GM18868 (cell line): ENCODE results near the gene CFD.
"Not testable (repeated sequence)": the region's sequence is repeated elsewhere in the genome, so short reads cannot be mapped to it uniquely, and the experiment has no call there.

ENCODE experiments used
- ATAC-seq: cut with Tn5 transposase; IDR thresholded peaks from one replicate; pipeline ENCODE4 v1.9.1; 2021; ENCODE audit warnings: mild to moderate bottlenecking, moderate library complexity; ENCODE audit not compliant: unreplicated experiment

Gene CFD

DNA sequence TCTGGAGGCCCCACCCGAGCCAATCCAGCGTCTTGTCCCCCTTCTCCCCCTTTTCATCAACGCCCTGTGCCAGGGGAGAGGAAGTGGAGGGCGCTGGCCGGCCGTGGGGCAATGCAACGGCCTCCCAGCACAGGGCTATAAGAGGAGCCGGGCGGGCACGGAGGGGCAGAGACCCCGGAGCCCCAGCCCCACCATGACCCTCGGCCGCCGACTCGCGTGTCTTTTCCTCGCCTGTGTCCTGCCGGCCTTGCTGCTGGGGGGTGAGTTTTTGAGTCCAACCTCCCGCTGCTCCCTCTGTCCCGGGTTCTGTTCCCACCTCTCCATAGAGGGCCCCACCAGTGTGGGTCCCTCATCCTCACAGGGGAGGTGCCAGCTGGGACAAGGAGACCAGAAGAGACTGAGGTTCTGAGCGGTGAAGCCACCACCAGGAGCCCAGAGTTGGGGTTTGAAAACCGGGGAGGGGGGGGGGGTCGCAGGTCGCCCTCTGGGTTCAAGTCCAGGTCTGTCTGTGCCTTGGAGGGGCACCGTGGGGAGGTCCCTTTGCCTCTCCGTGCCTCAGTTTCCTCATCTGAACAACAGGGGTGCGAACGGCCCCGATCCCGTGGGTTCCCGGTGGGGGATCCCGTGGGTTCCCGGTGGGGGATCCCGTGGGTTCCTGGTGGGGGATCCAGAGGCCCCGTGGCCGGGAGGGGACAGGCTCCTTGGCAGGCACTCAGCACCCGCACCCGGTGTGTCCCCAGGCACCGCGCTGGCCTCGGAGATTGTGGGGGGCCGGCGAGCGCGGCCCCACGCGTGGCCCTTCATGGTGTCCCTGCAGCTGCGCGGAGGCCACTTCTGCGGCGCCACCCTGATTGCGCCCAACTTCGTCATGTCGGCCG is 7.1 kb upstream of the CFD start, which contains the start of gene ELANE:
Gene ELANE, plus strand, starts transcription at position 168 of the 878 bp plus-strand sequence. Its CDS starts 26 bp downstream, at position 194.
- ATAC-seq = no peak

DNA sequence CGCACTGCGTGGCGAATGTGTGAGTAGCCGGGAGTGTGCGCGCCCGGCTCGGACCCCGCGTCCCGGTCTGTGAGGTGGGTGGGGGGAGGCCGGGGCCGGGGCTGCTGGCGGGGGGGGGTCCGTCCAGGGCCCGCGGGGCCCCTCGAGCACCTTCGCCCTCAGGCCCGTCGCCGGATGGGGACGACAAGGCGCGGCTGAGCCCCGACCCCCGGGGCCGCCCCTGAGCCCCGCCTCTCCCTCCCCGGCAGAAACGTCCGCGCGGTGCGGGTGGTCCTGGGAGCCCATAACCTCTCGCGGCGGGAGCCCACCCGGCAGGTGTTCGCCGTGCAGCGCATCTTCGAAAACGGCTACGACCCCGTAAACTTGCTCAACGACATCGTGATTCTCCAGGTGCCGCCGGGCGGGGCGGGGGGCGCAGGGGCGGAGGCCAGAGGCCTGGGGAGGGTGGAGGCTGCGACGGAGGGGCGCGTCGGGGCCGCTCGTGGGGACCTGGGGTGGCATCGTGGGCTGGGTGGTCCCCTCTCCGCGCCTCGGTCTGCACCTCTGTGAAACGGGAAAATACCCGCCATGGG is 6.4 kb upstream of the CFD start:
- no peak for ATAC-seq

DNA sequence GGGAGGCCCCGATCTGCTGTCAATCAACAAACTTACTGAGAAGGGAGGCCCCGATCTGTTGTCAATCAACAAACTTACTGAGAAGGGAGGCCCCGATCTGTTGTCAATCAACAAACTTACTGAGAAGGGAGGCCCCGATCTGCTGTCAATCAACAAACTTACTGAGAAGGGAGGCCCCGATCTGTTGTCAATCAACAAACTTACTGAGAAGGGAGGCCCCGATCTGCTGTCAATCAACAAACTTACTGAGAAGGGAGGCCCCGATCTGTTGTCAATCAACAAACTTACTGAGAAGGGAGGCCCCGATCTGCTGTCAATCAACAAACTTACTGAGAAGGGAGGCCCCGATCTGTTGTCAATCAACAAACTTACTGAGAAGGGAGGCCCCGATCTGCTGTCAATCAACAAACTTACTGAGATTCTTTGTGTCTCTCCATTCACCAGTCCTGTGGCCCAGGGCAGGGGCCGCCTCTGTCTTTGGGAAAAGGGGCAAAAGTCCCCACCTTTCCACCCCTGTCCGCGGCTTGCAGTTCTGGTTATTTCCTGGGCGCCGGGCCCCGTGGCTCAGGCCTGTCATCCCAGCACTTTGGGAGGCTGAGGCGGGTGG is 5.7 kb upstream of the CFD start:
- ATAC-seq = not testable (repeated sequence)

DNA sequence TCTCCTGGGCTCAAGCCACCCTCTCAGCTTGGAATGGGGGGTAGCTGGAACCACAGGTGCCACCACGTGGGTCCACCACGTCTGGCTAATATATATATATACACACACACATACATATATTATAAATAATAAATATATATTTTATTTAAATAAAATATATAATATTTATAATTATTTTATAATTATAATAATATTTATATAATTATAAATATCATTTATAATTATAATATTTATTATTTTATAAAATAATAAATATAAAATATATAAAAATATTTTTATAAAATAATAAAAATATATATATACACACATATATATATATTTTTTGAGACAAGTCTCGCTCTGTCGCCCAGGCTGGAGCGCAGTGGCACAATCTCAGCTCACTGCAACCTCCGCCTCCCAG is 4.9 kb upstream of the CFD start:
- no peak for ATAC-seq

DNA sequence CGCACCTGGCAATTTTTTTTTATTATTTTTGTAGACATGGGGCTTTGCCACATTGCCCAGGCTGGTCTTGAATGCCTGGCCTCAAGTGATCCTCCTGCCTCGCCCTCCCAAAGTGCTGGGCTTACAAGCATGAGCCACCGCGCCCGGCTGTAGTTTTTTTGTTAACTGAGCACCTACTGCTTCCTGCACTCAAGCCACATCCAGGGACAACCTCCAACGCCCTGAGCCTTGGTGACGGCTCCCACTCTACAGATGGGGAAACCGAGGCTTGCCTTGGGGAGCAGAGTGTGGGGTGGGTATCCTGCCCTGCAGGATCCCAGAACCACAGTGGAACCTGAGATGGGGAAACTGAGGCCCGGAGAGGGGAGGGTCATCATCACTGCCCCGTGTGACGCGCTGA is 4.3 kb upstream of the CFD start:
- no peak for ATAC-seq

DNA sequence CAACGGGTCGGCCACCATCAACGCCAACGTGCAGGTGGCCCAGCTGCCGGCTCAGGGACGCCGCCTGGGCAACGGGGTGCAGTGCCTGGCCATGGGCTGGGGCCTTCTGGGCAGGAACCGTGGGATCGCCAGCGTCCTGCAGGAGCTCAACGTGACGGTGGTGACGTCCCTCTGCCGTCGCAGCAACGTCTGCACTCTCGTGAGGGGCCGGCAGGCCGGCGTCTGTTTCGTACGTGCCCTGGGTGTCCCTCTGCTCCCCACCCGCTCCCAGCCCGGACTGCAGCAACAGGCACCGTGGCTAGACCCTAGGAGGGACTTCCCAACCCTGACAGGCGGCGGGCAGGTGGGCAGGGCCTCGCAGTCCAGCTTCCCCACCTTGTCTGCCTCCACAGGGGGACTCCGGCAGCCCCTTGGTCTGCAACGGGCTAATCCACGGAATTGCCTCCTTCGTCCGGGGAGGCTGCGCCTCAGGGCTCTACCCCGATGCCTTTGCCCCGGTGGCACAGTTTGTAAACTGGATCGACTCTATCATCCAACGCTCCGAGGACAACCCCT is 3.8 kb upstream of the CFD start:
- ATAC-seq = no peak

DNA sequence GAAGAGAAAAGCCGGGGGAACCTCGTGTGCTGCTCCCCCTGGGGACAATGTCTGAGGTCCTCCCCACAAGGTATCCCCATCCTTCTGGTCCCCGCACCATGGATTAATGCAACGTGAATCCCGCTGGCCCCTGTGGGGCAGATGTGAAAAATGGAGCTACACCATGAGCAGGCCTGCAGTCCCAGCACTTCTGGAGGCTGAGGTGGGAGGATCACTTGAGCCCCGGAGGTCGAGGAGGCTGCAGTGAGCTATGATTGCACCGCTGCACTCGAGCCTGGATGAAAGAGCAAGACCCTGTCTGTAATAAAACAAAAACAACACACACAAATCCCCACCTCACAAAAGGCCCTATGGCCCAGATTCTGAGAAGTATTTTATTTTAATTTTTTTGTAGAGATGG is 1.2 kb upstream of the CFD start:
- no peak for ATAC-seq

DNA sequence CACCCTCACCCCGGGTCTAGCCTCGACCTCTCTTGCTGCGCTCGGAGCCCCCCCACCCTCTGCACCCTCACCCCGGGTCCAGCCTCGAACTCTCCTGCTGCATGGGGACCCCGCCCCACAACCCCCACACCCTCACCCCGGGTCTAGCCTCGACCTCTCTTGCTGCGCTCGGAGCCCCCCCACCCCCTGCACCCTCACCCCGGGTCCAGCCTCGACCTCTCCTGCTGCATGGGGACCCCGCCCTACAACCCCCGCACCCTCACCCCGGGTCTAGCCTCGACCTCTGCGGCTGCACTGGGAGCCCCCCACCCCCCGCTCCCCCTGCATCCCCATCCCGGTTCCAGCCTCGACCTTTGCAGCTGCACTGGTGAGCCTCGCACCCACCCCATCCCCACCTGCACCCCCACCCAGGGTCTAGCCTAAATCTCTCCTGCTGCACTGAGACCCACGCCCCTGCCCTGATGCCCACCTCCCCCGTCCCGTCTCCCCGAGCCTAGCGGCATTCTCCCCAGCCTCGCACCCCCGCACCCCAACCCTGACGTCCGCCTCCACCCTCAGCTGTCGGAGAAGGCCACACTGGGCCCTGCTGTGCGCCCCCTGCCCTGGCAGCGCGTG is 1.8 kb downstream of the CFD start:
- no peak for ATAC-seq

DNA sequence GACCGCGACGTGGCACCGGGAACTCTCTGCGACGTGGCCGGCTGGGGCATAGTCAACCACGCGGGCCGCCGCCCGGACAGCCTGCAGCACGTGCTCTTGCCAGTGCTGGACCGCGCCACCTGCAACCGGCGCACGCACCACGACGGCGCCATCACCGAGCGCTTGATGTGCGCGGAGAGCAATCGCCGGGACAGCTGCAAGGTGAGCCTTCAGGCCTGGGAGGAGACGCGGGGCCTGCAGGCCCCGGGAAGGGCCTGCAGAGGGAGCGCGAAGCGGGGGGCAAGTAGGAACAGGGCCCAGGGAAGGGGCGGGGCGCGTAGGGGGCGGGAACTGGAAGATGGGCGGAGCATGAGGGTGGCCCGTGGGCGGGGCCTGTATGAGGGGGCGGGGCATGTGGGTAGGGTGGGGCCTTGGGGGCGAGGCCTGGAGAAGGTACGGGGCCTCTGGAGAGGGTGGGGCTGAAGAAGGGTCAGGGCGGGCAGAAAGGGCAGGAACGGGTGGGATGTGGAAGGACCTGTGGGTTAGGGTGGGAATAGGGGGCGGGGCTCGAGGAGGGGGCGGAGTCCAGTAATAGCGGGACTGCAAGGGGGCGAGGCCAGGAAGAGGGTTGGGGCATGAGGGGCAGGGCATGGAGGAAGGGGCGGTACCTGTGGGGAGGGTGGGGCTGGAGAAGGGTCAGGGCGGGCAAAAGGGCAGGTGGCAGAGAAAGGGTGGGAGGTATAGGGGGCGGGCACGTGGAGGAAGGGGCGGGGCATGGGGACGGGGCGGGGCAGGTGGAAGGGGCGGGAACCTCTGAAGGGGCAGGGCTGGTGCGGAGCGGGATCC is 2.5 kb downstream of the CFD start:
- ATAC-seq = no peak

DNA sequence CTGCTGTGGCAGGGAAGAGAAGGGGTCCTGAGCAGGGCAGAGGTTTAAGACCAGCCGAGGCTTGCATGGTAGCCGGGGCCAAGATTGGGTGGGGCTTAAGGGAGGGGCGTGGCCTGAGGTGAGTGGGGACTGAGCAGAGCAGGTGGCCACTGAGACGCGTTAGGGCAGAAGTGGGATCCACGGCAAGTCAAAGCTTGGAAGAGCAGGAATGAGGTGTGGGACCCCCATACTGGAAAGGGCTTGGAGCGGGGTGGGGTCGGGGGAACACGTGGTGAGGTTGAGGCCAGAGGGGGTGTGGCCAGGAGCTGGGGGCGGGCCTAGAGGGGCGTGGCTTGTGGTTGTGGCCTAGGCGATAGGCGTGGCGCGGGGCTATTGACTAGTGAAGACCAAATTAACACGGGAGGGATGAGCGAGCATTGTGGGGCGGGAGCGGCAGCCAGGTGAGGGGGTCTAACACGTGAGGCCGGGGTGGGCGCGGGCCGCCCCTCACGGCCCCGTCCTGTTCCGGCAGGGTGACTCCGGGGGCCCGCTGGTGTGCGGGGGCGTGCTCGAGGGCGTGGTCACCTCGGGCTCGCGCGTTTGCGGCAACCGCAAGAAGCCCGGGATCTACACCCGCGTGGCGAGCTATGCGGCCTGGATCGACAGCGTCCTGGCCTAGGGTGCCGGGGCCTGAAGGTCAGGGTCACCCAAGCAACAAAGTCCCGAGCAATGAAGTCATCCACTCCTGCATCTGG is 3.3 kb downstream of the CFD start:
- ATAC-seq = no peak

DNA sequence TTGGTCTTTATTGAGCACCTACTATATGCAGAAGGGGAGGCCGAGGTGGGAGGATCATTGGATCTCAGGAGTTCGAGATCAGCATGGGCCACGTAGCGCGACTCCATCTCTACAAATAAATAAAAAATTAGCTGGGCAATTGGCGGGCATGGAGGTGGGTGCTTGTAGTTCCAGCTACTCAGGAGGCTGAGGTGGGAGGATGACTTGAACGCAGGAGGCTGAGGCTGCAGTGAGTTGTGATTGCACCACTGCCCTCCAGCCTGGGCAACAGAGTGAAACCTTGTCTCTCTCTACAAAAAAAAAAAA is 3.8 kb downstream of the CFD start:
- ATAC-seq = no peak

DNA sequence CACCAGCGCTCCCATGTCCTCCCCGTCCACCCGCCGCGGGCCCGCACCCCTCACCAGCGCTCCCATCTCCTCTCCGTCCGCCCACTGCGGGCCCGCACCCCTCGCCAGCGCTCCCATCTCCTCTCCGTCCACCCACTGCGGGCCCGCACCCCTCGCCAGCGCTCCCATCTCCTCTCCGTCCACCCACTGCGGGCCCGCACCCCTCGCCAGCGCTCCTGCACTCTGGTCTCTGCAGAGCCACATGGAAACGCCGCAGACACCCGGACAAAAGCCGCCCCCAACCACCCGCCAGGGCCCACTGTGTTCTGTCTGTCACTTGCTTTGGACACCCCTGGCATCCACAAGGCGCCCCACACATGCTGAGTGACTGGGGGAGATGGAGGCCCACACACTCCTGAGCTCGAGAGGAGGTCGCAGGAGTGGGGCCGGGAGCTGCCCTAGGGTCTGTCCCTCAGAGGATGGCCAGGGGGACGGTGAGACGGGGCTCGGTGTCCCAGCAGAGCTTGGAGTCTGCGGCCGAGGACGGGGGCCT is 7.4 kb downstream of the CFD start:
- ATAC-seq = no peak

DNA sequence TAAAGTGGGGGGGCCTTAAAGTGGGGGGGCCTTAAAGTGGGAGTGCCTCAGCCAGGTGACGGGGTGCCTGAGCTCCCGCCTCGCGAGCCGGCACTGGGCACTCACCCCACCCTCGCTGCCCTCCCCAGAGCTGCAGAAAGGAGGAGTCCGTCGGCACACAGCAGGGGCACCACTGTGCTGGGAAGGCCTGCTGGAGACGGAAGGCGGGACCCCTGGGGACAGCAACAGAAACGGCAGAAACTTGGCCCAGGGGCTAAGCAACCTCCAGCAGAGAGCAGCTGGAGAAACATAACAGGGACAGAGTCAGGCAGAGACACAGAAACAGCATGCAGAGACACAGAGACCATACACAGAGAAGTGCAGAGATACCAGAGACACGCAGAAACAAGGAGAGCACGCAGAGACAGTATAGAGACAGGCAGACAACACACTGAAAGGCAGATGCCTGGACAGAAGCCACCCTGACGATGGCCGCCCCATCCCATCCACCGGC is 7.9 kb downstream of the CFD start:
- no peak for ATAC-seq

DNA sequence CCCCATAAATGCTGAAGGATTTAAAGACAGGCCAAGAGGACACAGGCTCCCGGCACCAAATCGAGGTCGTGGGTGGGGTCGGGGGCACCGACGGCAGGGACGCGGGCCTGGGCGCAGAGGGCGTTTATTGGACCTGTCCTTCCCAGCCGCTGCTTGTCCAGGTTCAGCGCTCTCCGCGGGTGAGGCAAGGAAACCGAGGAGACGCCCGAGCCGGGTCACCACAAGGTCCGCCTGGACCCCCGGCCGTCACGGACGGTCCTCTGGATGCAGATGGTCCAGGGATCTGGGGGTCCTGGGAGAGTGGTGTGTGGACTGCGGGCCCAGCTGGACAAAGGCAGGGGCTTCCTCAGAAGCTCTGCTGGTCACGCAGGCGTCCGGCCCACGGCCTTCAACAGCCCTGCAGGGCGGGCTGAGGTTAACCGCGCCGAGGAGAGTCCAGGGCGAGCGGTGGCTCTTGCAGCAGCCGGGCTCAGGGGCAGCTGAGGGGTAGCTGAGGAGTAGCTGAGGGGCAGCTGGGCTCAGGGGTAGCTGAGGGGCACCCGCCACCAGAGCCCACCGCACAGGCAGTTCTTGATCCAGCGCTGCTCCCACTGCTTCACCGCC is 8.5 kb downstream of the CFD start:
- no peak for ATAC-seq

DNA sequence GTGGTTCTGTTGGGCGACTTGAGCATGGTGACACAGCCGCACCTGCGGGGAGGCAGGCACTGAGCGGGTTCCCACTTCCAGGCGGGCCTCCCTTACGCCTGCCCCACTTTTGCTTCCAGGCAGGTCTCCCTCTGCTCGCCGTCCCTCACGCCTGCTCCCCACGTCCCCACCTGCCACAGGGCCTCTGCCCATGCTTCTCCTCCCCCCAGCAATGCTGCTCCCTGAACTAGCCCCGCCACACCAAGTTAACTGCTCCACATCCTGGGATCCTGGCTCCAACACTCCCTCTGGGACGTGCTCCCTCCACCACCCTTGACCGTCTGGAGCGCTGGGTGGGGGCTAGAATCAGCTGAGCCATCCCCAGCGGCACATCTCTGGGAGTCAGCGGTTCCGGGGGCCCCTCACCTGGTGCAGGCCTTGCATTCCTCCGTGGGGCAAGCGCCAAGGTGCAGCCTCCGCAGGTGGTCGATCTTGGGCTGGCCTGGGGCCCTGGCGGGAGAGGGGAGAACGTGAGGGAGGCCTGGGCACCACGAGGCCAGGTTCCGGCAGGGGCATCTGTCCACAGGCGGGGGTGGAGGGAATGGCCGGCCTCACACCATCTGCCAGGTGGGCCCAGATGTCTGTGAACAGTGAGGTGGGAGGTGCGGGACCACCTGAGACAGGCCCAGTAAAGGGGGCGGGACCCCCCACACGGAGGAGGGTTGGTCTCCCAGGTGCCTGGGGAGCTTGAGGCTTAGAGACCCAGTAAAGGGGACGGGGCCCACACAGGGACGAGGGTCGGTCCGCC is 9.2 kb downstream of the CFD start:
- no peak for ATAC-seq

DNA sequence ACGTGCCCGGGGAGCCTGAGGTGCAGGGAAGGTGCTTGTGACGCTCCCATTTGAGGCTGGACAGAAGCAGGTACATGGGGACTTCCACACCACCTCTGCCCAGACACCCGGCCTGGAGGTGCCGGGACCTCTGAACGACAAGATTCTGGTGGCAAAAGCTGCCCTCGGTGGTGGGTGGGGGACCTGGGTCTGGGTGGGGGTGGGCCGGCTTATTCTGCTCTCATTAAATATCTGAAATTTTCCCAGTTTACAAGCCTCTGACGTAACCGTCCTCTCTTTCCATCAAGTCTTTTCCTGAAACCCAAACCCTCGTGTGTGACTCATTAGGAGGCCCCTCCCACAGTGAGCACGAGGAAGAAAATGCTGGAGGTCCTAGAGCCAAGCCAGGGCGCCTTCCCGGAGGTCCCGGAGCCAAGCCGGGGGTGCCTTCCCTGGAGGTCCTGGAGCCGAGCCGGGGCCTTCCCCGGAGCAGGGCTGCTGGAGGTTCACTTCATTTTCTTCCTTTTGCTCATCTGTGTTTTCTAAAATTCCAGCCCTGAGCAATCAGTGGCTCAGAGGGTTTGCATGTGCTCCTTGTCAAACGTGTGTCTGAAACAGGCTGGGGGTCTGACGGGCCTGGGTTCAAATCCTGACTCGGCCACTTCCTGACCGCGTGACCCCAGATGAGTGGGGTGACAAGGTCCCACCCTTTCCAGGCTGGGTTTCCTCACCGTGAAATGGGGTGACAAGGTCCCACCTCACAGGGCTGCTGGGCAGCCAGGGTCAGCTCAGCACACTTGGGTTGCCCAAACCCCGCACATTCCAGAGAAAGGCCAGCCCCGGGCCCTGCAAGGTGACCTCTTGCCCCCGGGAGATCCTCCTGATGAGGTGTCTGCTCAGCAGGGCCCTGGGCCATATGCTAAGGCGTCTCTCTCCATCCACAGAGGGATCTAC is 10.0 kb downstream of the CFD start:
- ATAC-seq = no peak

DNA sequence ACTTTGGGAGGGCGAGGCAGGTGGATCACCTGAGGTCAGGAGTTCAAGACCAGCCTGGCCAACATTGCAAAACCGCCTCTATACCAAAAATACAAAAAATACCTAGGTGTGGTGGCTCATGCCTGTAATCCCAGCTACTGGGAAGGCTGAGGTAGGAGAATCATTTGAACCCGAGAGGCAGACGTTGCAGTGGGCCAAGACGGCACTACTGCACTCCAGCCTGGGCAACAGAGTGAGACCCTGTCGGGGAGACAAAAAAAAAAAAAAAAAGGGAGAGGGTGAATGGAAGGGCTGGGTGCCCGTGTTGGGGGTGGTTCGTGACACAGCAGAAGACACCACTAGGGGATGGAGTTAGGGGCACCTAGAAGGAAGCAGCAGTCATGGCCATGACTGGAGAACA is 10.8 kb downstream of the CFD start:
- no peak for ATAC-seq
